PFSK-1 (cell line): ENCODE data around the gene OSM.

Experiments
- FOXP2 ChIP-seq: optimal IDR thresholded peaks from 2 replicates; pipeline ENCODE3; 2011; ENCODE audit warnings: borderline replicate concordance, control low read depth, inconsistent platforms; ENCODE audit not compliant: insufficient read depth; ENCODE audit errors: extremely low read length, extremely low read depth
- POLR2AphosphoS5 ChIP-seq: IDR thresholded peaks from 2 replicates; pipeline ENCODE4 v1.6.1; 2012; ENCODE audit warnings: low read depth, mild to moderate bottlenecking, control low read depth, low read length, moderate library complexity
- REST ChIP-seq, 2 experiments: IDR thresholded peaks; 2 replicates each; pipeline versions ENCODE4 v1.6.1 to v1.8.0; 2011 to 2012; ENCODE audit warnings: low read depth in 2 of 2, low read length in 2 of 2, control low read depth in 1 of 2, inconsistent platforms in 1 of 2, mild to moderate bottlenecking in 1 of 2, moderate library complexity in 1 of 2; ENCODE audit not compliant: insufficient read depth in 1 of 2
- SIN3A ChIP-seq: IDR thresholded peaks from 2 replicates; pipeline ENCODE4 v1.6.1; 2012; ENCODE audit warnings: mild to moderate bottlenecking, low read length, moderate library complexity, borderline replicate concordance; ENCODE audit not compliant: insufficient read depth
- TAF1 ChIP-seq: IDR thresholded peaks from 2 replicates; pipeline ENCODE4 v1.6.1; 2012; ENCODE audit warnings: low read length, control low read depth, borderline replicate concordance; ENCODE audit not compliant: insufficient read depth

The OSM gene

DNA sequence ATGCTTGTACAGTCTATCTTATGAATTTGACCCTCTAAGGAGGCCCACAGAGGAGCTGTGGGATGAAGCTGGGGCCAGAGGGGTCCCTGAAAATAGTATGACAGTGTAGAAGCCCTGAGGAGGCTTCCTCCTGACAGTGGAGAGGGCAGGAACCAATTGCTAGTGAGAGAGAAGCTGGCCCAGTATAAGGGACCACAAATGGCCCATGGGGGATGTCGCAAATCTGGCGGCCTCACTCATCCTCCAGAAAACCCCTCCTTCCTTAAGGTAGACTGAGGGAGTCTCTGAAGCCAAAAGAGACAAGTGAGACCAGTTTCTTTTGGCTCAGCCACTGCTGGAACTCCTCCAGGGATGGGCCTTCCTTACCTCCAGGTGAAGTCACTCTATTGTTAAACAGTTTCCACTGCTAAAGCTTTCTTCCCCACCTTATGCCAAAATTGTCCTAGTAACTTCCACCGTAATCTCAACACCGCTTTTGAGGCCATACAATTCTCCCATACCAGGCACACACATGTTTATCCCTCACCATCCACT, 40.5 kb upstream of the OSM start:
- TF ChIP-seq REST (IDR thresholded peaks at IDR 0.05; ENCODE audit: insufficient read depth in 1 of 2, low read depth in 2 of 2, low read length in 2 of 2) (no peak), FOXP2 (no peak), SIN3A (no peak), TAF1 (no peak), POLR2AphosphoS5 (no peak)

GRCh38 chr22:30306627-30307011, 40.0 kb upstream of the OSM start:
- no peak for TF ChIP-seq TAF1
- TF ChIP-seq SIN3A = no peak
- TF ChIP-seq FOXP2 = no peak
- TF ChIP-seq REST (IDR thresholded peaks at IDR 0.05; ENCODE audit: insufficient read depth in 1 of 2, low read depth in 2 of 2, low read length in 2 of 2) = no peak
- no peak for TF ChIP-seq POLR2AphosphoS5

GRCh38 chr22:30305906-30306626, 39.4 kb upstream of the OSM start:
- no peak for TF ChIP-seq REST (IDR thresholded peaks at IDR 0.05; ENCODE audit: insufficient read depth in 1 of 2, low read depth in 2 of 2, low read length in 2 of 2)
- TF ChIP-seq POLR2AphosphoS5 = no peak
- TF ChIP-seq TAF1 = no peak
- no peak for TF ChIP-seq FOXP2
- no peak for TF ChIP-seq SIN3A

DNA sequence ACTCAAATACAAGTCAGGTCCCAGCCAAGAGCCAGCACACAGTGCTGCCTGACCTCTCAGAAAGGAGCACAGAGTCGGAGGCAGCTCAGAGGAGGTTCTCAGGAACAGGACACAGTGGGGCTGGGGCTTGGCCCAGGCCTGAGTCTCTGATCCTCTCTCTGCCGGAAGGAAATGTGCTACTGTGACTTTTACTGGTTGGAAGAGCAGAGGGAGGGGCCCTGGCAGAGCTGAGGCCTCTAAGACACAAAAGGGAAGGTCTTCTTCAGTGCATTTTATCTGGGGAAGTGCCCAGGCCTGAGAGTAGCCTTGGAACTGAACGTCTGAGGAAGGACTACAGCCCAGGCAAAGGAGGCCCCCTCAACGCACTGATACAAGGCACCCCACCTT, 38.9 kb upstream of the OSM start:
- no peak for TF ChIP-seq FOXP2
- TF ChIP-seq TAF1 = 0 out of 2 replicates have a peak, but pooled peaks have one; percentile 29
- TF ChIP-seq POLR2AphosphoS5 = peak; percentile 59; the same call in 1 of the 2 replicates

- no peak for TF ChIP-seq REST (IDR thresholded peaks at IDR 0.05; ENCODE audit: insufficient read depth in 1 of 2, low read depth in 2 of 2, low read length in 2 of 2)
- TF ChIP-seq POLR2AphosphoS5 = no peak
- TF ChIP-seq SIN3A = no peak
- no peak for TF ChIP-seq TAF1
- TF ChIP-seq FOXP2 = no peak
These were observed 38.0 kb upstream of the OSM start for GRCh38 chr22:30304495-30305244.
